PC-3 (cell line): ENCODE results near the gene C1QTNF4. TPM values are rescaled to one million over a fixed set of nuclear protein-coding genes. Genes with fewer than 3 reads are reported as not detected.
"Not testable (repeated sequence)": the region's sequence is repeated elsewhere in the genome, so short reads cannot be mapped to it uniquely, and the experiment has no call there.

Experiments used
- ATAC-seq: fragments of 200-7000 bp; cut with Tn5 transposase; 2 replicates; pipeline ENCODE4 v1.9.1; 2020; ENCODE audit warnings: mild to moderate bottlenecking, moderate library complexity
- BruUV-seq: library from RNA; stranded (reverse); fragments of 400-500 nt; replicated peaks from 2 replicates; lab custom pipeline; 2021; lab: Mats Ljungman, UMichigan
- CTCF ChIA-PET: fragments of 300-600 bp; sonication (Branson Sonifier 250); formaldehyde crosslinking; loops from one replicate; lab custom pipeline; 2022; ENCODE audit warnings: antibody characterized with exemption; lab: Charles Lee
- POLR2A ChIA-PET: fragments of 300-600 bp; sonication (Branson Sonifier 250); formaldehyde crosslinking; loops from one replicate; lab custom pipeline; 2022; ENCODE audit warnings: antibody characterized with exemption; ENCODE audit not compliant: unreplicated experiment; lab: Charles Lee
- DNase-seq: peaks from one replicate; pipeline ENCODE4 v3.0.0-alpha.2; 2015
- H2AFZ ChIP-seq: fragments of 300-600 bp; sonication (generic); 2 replicates; pipeline ENCODE4 v1.6.0; 2016; ENCODE audit warnings: antibody characterized with exemption, low read length
- H3F3A ChIP-seq: fragments of 300-600 bp; sonication (generic); one replicate; pipeline ENCODE4 v1.6.0; 2017; ENCODE audit warnings: antibody characterized with exemption, low read length, control low read depth, mild to moderate bottlenecking; ENCODE audit not compliant: unreplicated experiment
- H3K27ac ChIP-seq: fragments of 300-600 bp; sonication (generic); 2 replicates; pipeline ENCODE4 v1.5.1; 2016; ENCODE audit warnings: mild to moderate bottlenecking, low read length
- H3K27me3 ChIP-seq: fragments of 300-600 bp; sonication (generic); 2 replicates; pipeline ENCODE4 v1.6.1; 2016; ENCODE audit warnings: low read length, mixed read lengths
- H3K36me3 ChIP-seq: fragments of 300-600 bp; sonication (generic); 2 replicates; pipeline ENCODE4 v1.6.1; 2016; ENCODE audit warnings: low read depth, mixed run types, low read length, mixed read lengths
- H3K4me1 ChIP-seq: fragments of 300-600 bp; sonication (generic); 2 replicates; pipeline ENCODE4 v1.5.1; 2016; ENCODE audit warnings: low read length; ENCODE audit not compliant: insufficient read depth
- H3K4me2 ChIP-seq: fragments of 300-600 bp; sonication (generic); 2 replicates; pipeline ENCODE4 v1.6.0; 2016; ENCODE audit warnings: low read length
- H3K4me3 ChIP-seq: fragments of 300-600 bp; sonication (generic); 2 replicates; pipeline ENCODE4 v1.5.1; 2016; ENCODE audit warnings: mild to moderate bottlenecking, low read length, mixed read lengths
- H3K79me2 ChIP-seq: fragments of 300-600 bp; sonication (generic); 2 replicates; pipeline ENCODE4 v1.6.1; 2017; ENCODE audit warnings: low read length, mixed read lengths
- H3K9ac ChIP-seq: fragments of 300-600 bp; sonication (generic); 2 replicates; pipeline ENCODE4 v1.6.0; 2016; ENCODE audit warnings: mild to moderate bottlenecking, low read length
- H3K9me2 ChIP-seq: fragments of 300-600 bp; sonication (generic); replicated peaks from 2 replicates; pipeline ENCODE4 v1.6.1; 2016; ENCODE audit warnings: mixed run types, low read length, mixed read lengths
- H3K9me3 ChIP-seq: fragments of 300-600 bp; sonication (generic); 2 replicates; pipeline ENCODE4 v1.6.1; 2016; ENCODE audit warnings: low read length, mixed read lengths
- H4K20me1 ChIP-seq: fragments of 300-600 bp; sonication (generic); 2 replicates; pipeline ENCODE4 v1.6.1; 2016; ENCODE audit warnings: low read length, mixed read lengths
- EZH2 ChIP-seq: fragments of 300-600 bp; sonication (generic); IDR thresholded peaks from one replicate; pipeline ENCODE4 v1.6.1; 2017; ENCODE audit warnings: antibody characterized with exemption, mild to moderate bottlenecking, low read length; ENCODE audit not compliant: unreplicated experiment
- EZH2phosphoT487 ChIP-seq: fragments of 300-600 bp; sonication (generic); IDR thresholded peaks from 2 replicates; pipeline ENCODE4 v1.6.1; 2018; ENCODE audit warnings: mild to moderate bottlenecking, antibody characterized with exemption, low read length, borderline replicate concordance
- intact Hi-C: fragments of 100-400 bp; cut with micrococcal nuclease; formaldehyde crosslinking; loops from 2 replicates; pipeline ENCODE4 v1.9.0; 2023
- total RNA-seq: library from RNA; depleted of rRNA; stranded (reverse); fragments of >200 nt; gene quantifications from 2 replicates; pipeline ENCODE4 v1.2.3, GENCODE V29; 2014
- TF ChIP-seq, protein P1 (sequence below): fragments of 300-600 bp; sonication (generic); conservative IDR thresholded peaks from 2 replicates; pipeline ENCODE4 v1.5.1; 2017; ENCODE audit warnings: antibody characterized with exemption, low read depth, mild to moderate bottlenecking, low read length

C1QTNF4 gene
- total RNA-seq, 1 experiment from 2014 or later, result not detected

DNA sequence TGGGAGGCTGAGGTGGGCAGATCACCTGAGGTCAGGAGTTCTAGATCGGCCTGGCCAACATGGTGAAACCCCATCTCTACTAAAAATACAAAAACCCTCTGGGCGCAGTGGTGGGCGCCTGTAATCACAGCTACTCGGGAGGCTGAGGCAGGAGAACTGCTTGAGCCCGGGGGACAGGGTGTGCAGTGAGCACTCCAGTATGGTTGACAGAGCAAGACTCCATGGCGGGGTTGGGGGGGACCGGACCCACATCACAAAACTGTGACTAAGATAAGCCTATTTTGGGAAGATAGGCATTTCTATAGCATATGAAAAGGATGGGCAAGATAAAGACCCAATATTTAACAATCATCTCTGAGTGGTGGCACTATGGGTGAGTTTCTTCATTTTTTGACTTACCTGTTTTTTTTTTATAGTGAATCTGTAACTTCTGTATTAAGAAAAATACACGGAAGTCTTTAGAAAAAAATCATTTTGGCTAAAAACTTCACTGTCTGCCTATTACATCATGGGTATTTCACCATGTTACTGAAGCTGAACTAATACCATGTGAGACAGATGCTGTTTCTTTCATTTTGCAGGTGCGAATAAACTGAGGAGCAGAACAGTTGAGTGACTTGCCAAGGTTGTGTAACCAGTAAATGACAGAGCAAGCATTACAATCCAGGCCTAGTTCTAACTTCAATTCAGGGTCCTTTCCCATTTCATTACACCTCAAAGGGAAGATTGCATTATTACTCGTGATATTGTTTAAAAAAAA, 43.7 kb downstream of the C1QTNF4 start:
- TF ChIP-seq, protein P1, sequence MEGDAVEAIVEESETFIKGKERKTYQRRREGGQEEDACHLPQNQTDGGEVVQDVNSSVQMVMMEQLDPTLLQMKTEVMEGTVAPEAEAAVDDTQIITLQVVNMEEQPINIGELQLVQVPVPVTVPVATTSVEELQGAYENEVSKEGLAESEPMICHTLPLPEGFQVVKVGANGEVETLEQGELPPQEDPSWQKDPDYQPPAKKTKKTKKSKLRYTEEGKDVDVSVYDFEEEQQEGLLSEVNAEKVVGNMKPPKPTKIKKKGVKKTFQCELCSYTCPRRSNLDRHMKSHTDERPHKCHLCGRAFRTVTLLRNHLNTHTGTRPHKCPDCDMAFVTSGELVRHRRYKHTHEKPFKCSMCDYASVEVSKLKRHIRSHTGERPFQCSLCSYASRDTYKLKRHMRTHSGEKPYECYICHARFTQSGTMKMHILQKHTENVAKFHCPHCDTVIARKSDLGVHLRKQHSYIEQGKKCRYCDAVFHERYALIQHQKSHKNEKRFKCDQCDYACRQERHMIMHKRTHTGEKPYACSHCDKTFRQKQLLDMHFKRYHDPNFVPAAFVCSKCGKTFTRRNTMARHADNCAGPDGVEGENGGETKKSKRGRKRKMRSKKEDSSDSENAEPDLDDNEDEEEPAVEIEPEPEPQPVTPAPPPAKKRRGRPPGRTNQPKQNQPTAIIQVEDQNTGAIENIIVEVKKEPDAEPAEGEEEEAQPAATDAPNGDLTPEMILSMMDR, result no peak
- TF ChIP-seq EZH2phosphoT487, result no peak
- TF ChIP-seq EZH2, result no peak
- Histone ChIP-seq H3K36me3 (peaks cover 12% of the 10 kb centered on the region; the same call in 1 of the 2 replicates), H3F3A (no peaks in the 10 kb centered on the region), H3K27me3 (no peaks in the 10 kb centered on the region), H3K4me1 (peaks cover 12% of the 10 kb centered on the region), H4K20me1 (peaks cover 34% of the 10 kb centered on the region), H3K9ac (no peak overlapping the region), H3K4me3 (peak overlapping the region; percentile 93; the same call in 1 of the 2 replicates), H3K27ac (no peak overlapping the region), H3K4me2 (peak overlapping the region; percentile 86), H2AFZ (no peak overlapping the region), H3K9me2 (no peaks in the 10 kb centered on the region), H3K9me3 (no peaks in the 10 kb centered on the region), H3K79me2 (peaks cover 74% of the 10 kb centered on the region)
- CTCF ChIA-PET, result interaction anchor here (0.5 kb wide), 1 partner anchor 96 kb away, joined by 4 read pairs; no protein-coding TSS in a partner anchor
- ATAC-seq (no peak), DNase-seq (no peak)
- intact Hi-C loops, result no loop called here
- no TSS peak for BruUV-seq
- POLR2A ChIA-PET, result no interaction called here

DNA sequence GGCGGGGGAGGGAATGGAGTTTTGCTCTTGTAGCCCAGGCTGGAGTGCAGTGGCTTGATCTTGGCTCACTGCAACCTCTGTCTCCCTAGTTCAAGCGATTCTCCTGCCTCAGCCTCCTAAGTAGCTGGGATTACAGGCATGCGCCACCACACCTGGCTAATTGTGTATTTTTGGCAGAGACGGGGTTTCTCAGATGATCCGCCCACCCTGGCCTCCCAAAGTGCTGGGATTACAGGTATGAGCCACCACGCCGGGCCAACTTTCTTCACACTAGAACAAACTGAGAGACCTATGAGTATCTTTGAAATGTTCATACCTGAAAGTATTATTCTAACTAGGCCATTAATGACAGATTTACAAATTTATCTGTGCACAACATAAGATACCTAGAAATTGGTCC, 47.9 kb downstream of the C1QTNF4 start:
- H3K9me3 ChIP-seq, H3K4me2 ChIP-seq, ATAC-seq, CTCF ChIA-PET, H3K27ac ChIP-seq, H3K9me2 ChIP-seq, intact Hi-C loops, DNase-seq, H2AFZ ChIP-seq, H3K27me3 ChIP-seq, H3K4me3 ChIP-seq, H3K9ac ChIP-seq, BruUV-seq, H3F3A ChIP-seq, POLR2A ChIA-PET: not testable (repeated sequence)
- Histone ChIP-seq H3K36me3 (peaks cover 10% of the 10 kb centered on the region; the same call in 1 of the 2 replicates), H3K4me1 (peaks cover 18% of the 10 kb centered on the region), H3K79me2 (peaks cover 99% of the 10 kb centered on the region), H4K20me1 (peaks cover 37% of the 10 kb centered on the region)

DNA sequence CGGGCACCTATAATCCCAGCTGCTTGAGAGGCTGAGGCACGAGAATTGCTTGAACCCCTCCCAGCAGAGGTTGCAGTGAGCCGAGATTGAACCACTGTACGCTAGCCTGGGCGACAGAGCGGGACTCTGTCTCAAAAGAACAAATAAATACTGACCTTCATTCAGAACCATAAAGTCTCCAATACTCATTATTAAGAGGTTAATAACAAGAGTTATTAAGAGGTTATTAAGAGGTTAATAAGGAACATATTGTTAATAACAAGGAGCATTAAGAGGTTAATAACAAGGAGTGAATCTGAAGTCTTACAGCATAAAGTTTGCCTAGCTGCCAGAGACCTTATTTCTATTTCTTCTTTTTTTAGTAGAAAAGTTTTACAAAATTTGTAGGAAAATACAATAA, 48.9 kb downstream of the C1QTNF4 start:
- Histone ChIP-seq H2AFZ (no peak overlapping the region), H3K9ac (no peak overlapping the region), H3K36me3 (peaks cover 4% of the 10 kb centered on the region; the same call in 1 of the 2 replicates), H3K9me3 (no peaks in the 10 kb centered on the region), H3K27ac (no peak overlapping the region), H3F3A (no peaks in the 10 kb centered on the region), H3K27me3 (no peaks in the 10 kb centered on the region), H3K4me2 (no peak overlapping the region), H3K4me3 (no peak overlapping the region), H3K9me2 (no peaks in the 10 kb centered on the region), H3K4me1 (peaks cover 18% of the 10 kb centered on the region), H3K79me2 (peaks cover 95% of the 10 kb centered on the region), H4K20me1 (peaks cover 33% of the 10 kb centered on the region; the same call in 1 of the 2 replicates)
- DNase-seq (no peak), ATAC-seq (no peak)
- CTCF ChIA-PET, result no interaction called here
- TF ChIP-seq EZH2phosphoT487 (no peak), EZH2 (no peak)
- TF ChIP-seq, protein P1, result no peak
- intact Hi-C loops, result no loop called here
- POLR2A ChIA-PET, result interaction anchor here (0.6 kb wide), 1 partner anchor 10 kb away, joined by 6 read pairs; no protein-coding TSS in a partner anchor
- no TSS peak for BruUV-seq
